A549 (cell line): ENCODE data around the gene TRIM41.

Experiments used
- CTCF ChIP-seq: fragments of >200 bp; sonication (Bioruptor Twin); formaldehyde crosslinking; IDR thresholded peaks from 3 replicates; pipeline ENCODE4 v1.5.1; 2016
- EP300 ChIP-seq, 2 experiments: fragments of >200 bp; sonication (Bioruptor Twin); formaldehyde crosslinking; IDR thresholded peaks; 2 replicates in 1 of 2; 3 replicates in 1 of 2; pipeline ENCODE4 v1.6.1; 2016 to 2017
- FOXS1 ChIP-seq: fragments of 250-450 bp; sonication (Bioruptor Pico); IDR thresholded peaks from 2 replicates; pipeline ENCODE4 v1.5.0; 2020; ENCODE audit warnings: mild to moderate bottlenecking, moderate library complexity
- MAZ ChIP-seq: fragments of 150-350 bp; IDR thresholded peaks from 2 replicates; pipeline ENCODE4 v1.6.1; 2014; ENCODE audit warnings: antibody characterized with exemption, low read depth, low read length, borderline replicate concordance
- NR3C1 ChIP-seq: fragments of >200 bp; sonication (Bioruptor Twin); formaldehyde crosslinking; IDR thresholded peaks from 3 replicates; pipeline ENCODE4 v1.6.1; 2017
- PHF8 ChIP-seq: fragments of 200-600 bp; sonication (generic); IDR thresholded peaks from 2 replicates; pipeline ENCODE4 v1.6.1; 2016; ENCODE audit warnings: low read depth, mild to moderate bottlenecking, antibody characterized with exemption, moderate library complexity, borderline replicate concordance
- POLR2A ChIP-seq: IDR thresholded peaks from 2 replicates; pipeline ENCODE4 v1.6.1; 2012; ENCODE audit warnings: mild to moderate bottlenecking, low read length
- ZFP36 ChIP-seq: fragments of 450-650 bp; IDR thresholded peaks from 2 replicates; pipeline ENCODE4 v1.6.1; 2014; ENCODE audit warnings: borderline replicate concordance; ENCODE audit not compliant: partially characterized antibody

GRCh38 chr5:181182651-181183050, 40.4 kb upstream of the TRIM41 start:
- no peak for TF ChIP-seq POLR2A
- TF ChIP-seq MAZ: no peak
- TF ChIP-seq CTCF: no peak
- TF ChIP-seq EP300 (IDR thresholded peaks at IDR 0.05): no peak
- no peak for TF ChIP-seq NR3C1
- no peak for TF ChIP-seq PHF8
- TF ChIP-seq ZFP36: no peak
- TF ChIP-seq FOXS1 (CRISPR knock-in tag): no peak
